ENCODE results near the gene SCAMP3.

- TF ChIP-seq CTCF (IDR thresholded peaks at IDR 0.05) (no peak), POLR2A (IDR thresholded peaks at IDR 0.05) (no peak)
These were observed 33.2 kb upstream of the SCAMP3 start for GRCh38 chr1:155295183-155295941.

Data from tibial nerve (tissue), 3 donors.